Large intestine (tissue), 3 donors: ENCODE results near the gene ANAPC13. TPM values are rescaled to one million over a fixed set of nuclear protein-coding genes. Genes with fewer than 3 reads are reported as not detected.

ENCODE experiments used
- DNase-seq, 2 donors: peaks; one replicate each; pipeline versions ENCODE4 v3.0.0 to v3.0.0-alpha.2; 2013
- H3K27ac ChIP-seq: one replicate; pipeline ENCODE4 v1.5.1; 2013; ENCODE audit warnings: low read length
- H3K27me3 ChIP-seq: 2 replicates; pipeline ENCODE4 v1.6.1; 2013; ENCODE audit warnings: low read length; ENCODE audit not compliant: control insufficient read depth, insufficient read depth
- H3K36me3 ChIP-seq: 2 replicates; pipeline ENCODE4 v1.6.1; 2013; ENCODE audit warnings: low read length; ENCODE audit not compliant: control insufficient read depth, insufficient read depth
- H3K4me1 ChIP-seq: one replicate; pipeline ENCODE4 v1.6.1; 2013; ENCODE audit warnings: low read length; ENCODE audit not compliant: control insufficient read depth, insufficient read depth
- H3K4me3 ChIP-seq: one replicate; pipeline ENCODE4 v1.5.1; 2013; ENCODE audit warnings: low read length
- H3K9me3 ChIP-seq: one replicate; pipeline ENCODE4 v1.6.1; 2013; ENCODE audit warnings: mild to moderate bottlenecking, low read depth, low read length, moderate library complexity; ENCODE audit not compliant: control insufficient read depth
- WGBS: methylation state at CpG from one replicate; pipeline ENCODE4 v1.1.5; 2013; ENCODE audit warnings: low lambda C conversion rate; ENCODE audit not compliant: insufficient coverage; 5-methylcytosine and 5-hydroxymethylcytosine counted together
- polyA plus RNA-seq: library from polyadenylated mRNA; unstranded; fragments of 120-200 nt; gene quantifications from one replicate; pipeline ENCODE4 v1.2.1, GENCODE V29; 2013

ANAPC13 gene
- polyA plus RNA-seq, 1 donor = 77.1 TPM

- no peak for DNase-seq
- 100% methylated on average over 1 of the region's 6 CpGs for WGBS
These were observed 36.8 kb upstream of the ANAPC13 start for GRCh38 chr3:134522541-134522940.

DNA sequence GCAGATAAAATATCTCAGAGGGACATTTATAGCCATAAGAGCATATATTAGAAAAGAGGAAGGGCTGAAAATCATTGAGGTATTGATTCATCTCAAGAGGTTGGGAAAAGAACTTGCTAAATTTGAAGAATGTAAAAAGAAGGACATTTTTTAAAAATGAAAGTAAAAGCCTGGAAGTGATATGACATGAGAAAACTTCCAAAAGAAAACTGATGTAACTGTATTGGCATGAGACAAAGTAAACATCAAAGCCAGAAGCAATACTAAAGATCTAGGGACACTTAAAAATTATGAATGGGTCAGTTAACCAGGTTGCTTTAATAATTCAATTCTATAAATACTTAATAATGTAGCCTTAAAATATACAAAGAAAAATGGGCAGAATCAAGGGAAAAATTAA, 32.0 kb upstream of the ANAPC13 start:
- no peaks in the 10 kb centered on the region for H3K4me1 ChIP-seq
- no peak for DNase-seq
- H3K36me3 ChIP-seq = peaks cover 6% of the 10 kb centered on the region
- no peak overlapping the region for H3K4me3 ChIP-seq
- no peak overlapping the region for H3K27ac ChIP-seq
- no peaks in the 10 kb centered on the region for H3K27me3 ChIP-seq
- peaks cover 10% of the 10 kb centered on the region for H3K9me3 ChIP-seq

More at GRCh38 chr3:134522541-134522940, 36.8 kb upstream of the ANAPC13 start:
- peaks cover 10% of the 10 kb centered on the region for H3K9me3 ChIP-seq
- no peak overlapping the region for H3K27ac ChIP-seq
- no peak overlapping the region for H3K4me3 ChIP-seq
- H3K4me1 ChIP-seq = no peaks in the 10 kb centered on the region
- no peaks in the 10 kb centered on the region for H3K27me3 ChIP-seq
- no peaks in the 10 kb centered on the region for H3K36me3 ChIP-seq

- DNase-seq = no peak
- Histone ChIP-seq H3K9me3 (peaks cover 5% of the 10 kb centered on the region), H3K4me1 (no peaks in the 10 kb centered on the region), H3K4me3 (no peak overlapping the region), H3K27me3 (no peaks in the 10 kb centered on the region), H3K27ac (no peak overlapping the region), H3K36me3 (peaks cover 6% of the 10 kb centered on the region)
- WGBS = 20% methylated on average over 1 of the region's 3 CpGs
These were observed 31.1 kb upstream of the ANAPC13 start for GRCh38 chr3:134516905-134517304.

GRCh38 chr3:134511500-134511899, 25.7 kb upstream of the ANAPC13 start:
- Histone ChIP-seq H3K27me3 (no peaks in the 10 kb centered on the region), H3K4me1 (no peaks in the 10 kb centered on the region), H3K9me3 (no peaks in the 10 kb centered on the region), H3K36me3 (peaks cover 25% of the 10 kb centered on the region), H3K4me3 (no peak overlapping the region), H3K27ac (no peak overlapping the region)
- DNase-seq = no peak
- 100% methylated on average over 2 of the region's 2 CpGs for WGBS

DNA sequence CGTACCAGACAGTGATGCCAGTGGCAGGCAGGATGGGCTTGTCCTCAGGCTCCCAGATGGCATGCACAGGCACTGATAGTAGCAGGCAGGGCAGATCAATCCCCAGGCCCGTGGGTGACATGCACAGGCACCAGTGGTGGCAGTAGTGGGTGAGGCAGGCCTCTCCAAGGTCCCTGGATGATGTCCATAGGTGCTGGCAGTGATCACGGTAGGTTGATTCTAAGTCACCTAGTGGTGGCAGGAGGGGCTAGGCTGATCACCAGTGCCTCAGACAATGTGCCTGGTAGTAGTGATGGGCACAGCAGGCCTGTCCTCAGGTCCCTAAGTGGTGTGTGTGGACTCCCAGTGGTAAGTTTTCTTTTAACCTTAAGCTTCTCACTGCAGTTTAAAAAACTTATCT, 19.7 kb upstream of the ANAPC13 start:
- DNase-seq = no peak

GRCh38 chr3:134504132-134504531, 18.3 kb upstream of the ANAPC13 start:
- Histone ChIP-seq H3K4me3 (no peak overlapping the region), H3K27me3 (no peaks in the 10 kb centered on the region), H3K4me1 (no peaks in the 10 kb centered on the region), H3K36me3 (peaks cover 12% of the 10 kb centered on the region), H3K27ac (no peak overlapping the region), H3K9me3 (peaks cover 17% of the 10 kb centered on the region)
- no peak for DNase-seq
- 92% methylated on average over 1 of the region's 3 CpGs for WGBS

More for the DNA sequence above, 19.7 kb upstream of the ANAPC13 start:
- Histone ChIP-seq H3K9me3 (peaks cover 17% of the 10 kb centered on the region), H3K27ac (no peak overlapping the region), H3K27me3 (no peaks in the 10 kb centered on the region), H3K4me3 (no peak overlapping the region), H3K36me3 (peaks cover 17% of the 10 kb centered on the region), H3K4me1 (no peaks in the 10 kb centered on the region)
- WGBS = no CpG with 5 or more reads among the region's 3 CpGs

GRCh38 chr3:134503266-134503665, 17.5 kb upstream of the ANAPC13 start:
- no peak overlapping the region for H3K27ac ChIP-seq
- H3K4me1 ChIP-seq = no peaks in the 10 kb centered on the region
- peaks cover 17% of the 10 kb centered on the region for H3K9me3 ChIP-seq
- no peaks in the 10 kb centered on the region for H3K27me3 ChIP-seq
- peaks cover 9% of the 10 kb centered on the region for H3K36me3 ChIP-seq
- DNase-seq = no peak
- no peak overlapping the region for H3K4me3 ChIP-seq
- no CpG with 5 or more reads among the region's 1 CpG for WGBS

- no peak for DNase-seq
- Histone ChIP-seq H3K9me3 (peaks cover 2% of the 10 kb centered on the region), H3K4me1 (no peaks in the 10 kb centered on the region), H3K27me3 (no peaks in the 10 kb centered on the region), H3K4me3 (no peak overlapping the region), H3K27ac (no peak overlapping the region), H3K36me3 (peaks cover 10% of the 10 kb centered on the region)
- 100% methylated on average over 1 of the region's 3 CpGs for WGBS
These were observed 10.8 kb upstream of the ANAPC13 start for GRCh38 chr3:134496471-134497071.

GRCh38 chr3:134495980-134496379, 10.2 kb upstream of the ANAPC13 start:
- Histone ChIP-seq H3K27me3 (no peaks in the 10 kb centered on the region), H3K27ac (no peak overlapping the region), H3K9me3 (peaks cover 2% of the 10 kb centered on the region), H3K36me3 (peaks cover 10% of the 10 kb centered on the region), H3K4me3 (no peak overlapping the region), H3K4me1 (no peaks in the 10 kb centered on the region)
- no peak for DNase-seq

DNA sequence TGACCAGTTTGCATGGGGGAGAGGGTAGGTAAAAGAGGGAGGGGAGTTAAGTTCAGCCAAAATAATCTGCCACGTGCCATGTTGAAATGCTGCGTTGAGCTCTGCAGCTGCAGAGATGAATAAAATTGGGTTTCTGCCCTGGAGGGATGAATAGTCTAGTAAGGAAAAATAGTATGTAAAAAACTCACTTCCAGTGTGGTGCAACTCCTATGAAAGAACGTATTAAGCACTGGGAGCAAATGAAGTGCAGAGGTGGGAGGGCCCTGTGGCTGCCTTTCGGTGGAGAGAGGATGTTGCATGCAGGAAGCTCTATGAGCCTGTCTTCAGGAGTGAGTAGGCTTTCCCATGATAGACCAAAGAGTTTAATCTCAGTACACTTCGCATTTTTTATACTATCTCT, 8.7 kb upstream of the ANAPC13 start:
- no peak overlapping the region for H3K27ac ChIP-seq
- WGBS = 93% methylated on average over 4 of the region's 5 CpGs
- no peak for DNase-seq

GRCh38 chr3:134487406-134487805, 1.6 kb upstream of the ANAPC13 start:
- H3K27ac ChIP-seq = no peak overlapping the region
- no peaks in the 10 kb centered on the region for H3K9me3 ChIP-seq
- H3K27me3 ChIP-seq = no peaks in the 10 kb centered on the region
- peaks cover 15% of the 10 kb centered on the region for H3K4me1 ChIP-seq
- WGBS = 93% methylated on average over 2 of the region's 5 CpGs
- peaks cover 6% of the 10 kb centered on the region for H3K36me3 ChIP-seq
- DNase-seq = peak in 1 of 2 donors; percentile 16
- H3K4me3 ChIP-seq = peak overlapping the region; percentile 98

More for the DNA sequence above, 8.7 kb upstream of the ANAPC13 start:
- no peaks in the 10 kb centered on the region for H3K27me3 ChIP-seq
- peaks cover 10% of the 10 kb centered on the region for H3K36me3 ChIP-seq
- no peak overlapping the region for H3K4me3 ChIP-seq
- H3K9me3 ChIP-seq = peaks cover 2% of the 10 kb centered on the region
- no peaks in the 10 kb centered on the region for H3K4me1 ChIP-seq
